Kidney epithelial cell (primary cell): ENCODE measurements around the gene UQCRC1. TPM values are rescaled to one million over a fixed set of nuclear protein-coding genes. Genes with fewer than 3 reads are reported as not detected.

Source experiments
- DNase-seq: peaks from one replicate; pipeline ENCODE4 v3.0.0-alpha.2; 2010; ENCODE audit warnings: low read depth
- H3K27me3 ChIP-seq: 2 replicates; pipeline ENCODE4 v1.6.0; 2011; ENCODE audit warnings: low read length; ENCODE audit not compliant: control insufficient read depth, insufficient read depth
- H3K36me3 ChIP-seq: 2 replicates; pipeline ENCODE4 v1.5.1; 2011; ENCODE audit warnings: low read length; ENCODE audit not compliant: control insufficient read depth, insufficient read depth
- H3K4me3 ChIP-seq: 2 replicates; pipeline ENCODE4 v1.5.1; 2011; ENCODE audit warnings: low read depth, mild to moderate bottlenecking, control low read depth, low read length
- CTCF ChIP-seq: IDR thresholded peaks from 2 replicates; pipeline ENCODE4 v1.5.1; 2011; ENCODE audit warnings: mild to moderate bottlenecking, moderate library complexity, low read length, control low read depth, inconsistent platforms; ENCODE audit not compliant: insufficient read depth, poor library complexity, severe bottlenecking
- total RNA-seq: library from RNA; depleted of rRNA; stranded (reverse); fragments of >200 nt; gene quantifications from 2 replicates; pipeline ENCODE4 v1.2.3, GENCODE V29; 2015

UQCRC1 gene
- total RNA-seq, 1 donor from 2014 or later = 435 TPM

- Histone ChIP-seq H3K27me3 (no peaks in the 10 kb centered on the region), H3K36me3 (peaks cover 6% of the 10 kb centered on the region), H3K4me3 (no peak overlapping the region)
- DNase-seq = no peak
- TF ChIP-seq CTCF = no peak
Observed at GRCh38 chr3:48631516-48632448, 22.3 kb upstream of the UQCRC1 start.

- Histone ChIP-seq H3K36me3 (peaks cover 8% of the 10 kb centered on the region), H3K4me3 (no peak overlapping the region), H3K27me3 (no peaks in the 10 kb centered on the region)
- no peak for DNase-seq
- no peak for TF ChIP-seq CTCF
Observed at GRCh38 chr3:48630833-48631232, 21.4 kb upstream of the UQCRC1 start.

GRCh38 chr3:48630407-48630806, 21.0 kb upstream of the UQCRC1 start:
- Histone ChIP-seq H3K27me3 (no peaks in the 10 kb centered on the region), H3K4me3 (no peak overlapping the region), H3K36me3 (peaks cover 8% of the 10 kb centered on the region)
- TF ChIP-seq CTCF = no peak
- DNase-seq = no peak

GRCh38 chr3:48629894-48630293, 20.4 kb upstream of the UQCRC1 start:
- no peak for DNase-seq
- Histone ChIP-seq H3K27me3 (no peaks in the 10 kb centered on the region), H3K4me3 (no peak overlapping the region), H3K36me3 (peaks cover 8% of the 10 kb centered on the region)
- TF ChIP-seq CTCF = no peak

GRCh38 chr3:48628277-48629017, 19.0 kb upstream of the UQCRC1 start:
- TF ChIP-seq CTCF = no peak
- DNase-seq = no peak
- no peaks in the 10 kb centered on the region for H3K27me3 ChIP-seq
- peaks cover 8% of the 10 kb centered on the region for H3K36me3 ChIP-seq
- H3K4me3 ChIP-seq = no peak overlapping the region
